PC-9 (cell line): ENCODE data around the gene CERKL.

ENCODE experiments used
- CTCF ChIP-seq: fragments of 200-600 bp; sonication (generic); conservative IDR thresholded peaks from 2 replicates; pipeline ENCODE4 v1.6.1; 2017; ENCODE audit warnings: mixed run types, antibody characterized with exemption, mild to moderate bottlenecking, moderate library complexity
- EZH2 ChIP-seq: fragments of 200-600 bp; sonication (generic); IDR thresholded peaks from 2 replicates; pipeline ENCODE4 v1.8.0; 2017; ENCODE audit warnings: antibody characterized with exemption, low read depth

- TF ChIP-seq EZH2 (no peak), CTCF (no peak)
Observed at GRCh38 chr2:181680937-181681811, 24.3 kb upstream of the CERKL start.
